IPS DF 19.7 (cell line): Measurements from ENCODE around the gene BIRC6.
A peak's percentile ranks its signal among the peaks of the same experiment; 100 is the strongest.
"Not testable (repeated sequence)": the region's sequence is repeated elsewhere in the genome, so short reads cannot be mapped to it uniquely, and the experiment has no call there.

ENCODE experiments used
- DNase-seq: peaks from one replicate; pipeline ENCODE4 v3.0.0-alpha.2; 2013; ENCODE audit warnings: low read depth, low spot score

Gene BIRC6

DNA sequence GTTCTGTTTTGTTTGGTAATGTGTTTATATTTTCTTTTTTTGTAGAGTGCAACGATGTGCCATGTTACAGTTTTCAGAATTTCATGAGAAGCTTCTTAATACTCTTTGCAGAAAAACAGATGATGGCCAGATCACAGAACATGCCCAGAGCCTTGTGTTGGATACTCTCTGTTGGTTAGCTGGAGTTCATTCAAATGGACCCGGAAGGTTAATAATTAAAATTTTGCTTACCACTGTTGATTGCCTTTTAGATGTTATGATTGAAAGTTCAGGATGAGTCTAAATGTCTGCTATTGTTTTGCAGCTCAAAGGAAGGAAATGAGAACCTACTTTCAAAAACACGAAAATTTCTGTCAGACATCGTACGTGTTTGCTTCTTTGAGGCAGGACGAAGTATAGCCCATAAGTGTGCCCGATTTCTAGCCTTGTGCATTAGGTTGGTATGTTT lies 85.2 kb downstream of the BIRC6 start:
- no peak for DNase-seq

DNA sequence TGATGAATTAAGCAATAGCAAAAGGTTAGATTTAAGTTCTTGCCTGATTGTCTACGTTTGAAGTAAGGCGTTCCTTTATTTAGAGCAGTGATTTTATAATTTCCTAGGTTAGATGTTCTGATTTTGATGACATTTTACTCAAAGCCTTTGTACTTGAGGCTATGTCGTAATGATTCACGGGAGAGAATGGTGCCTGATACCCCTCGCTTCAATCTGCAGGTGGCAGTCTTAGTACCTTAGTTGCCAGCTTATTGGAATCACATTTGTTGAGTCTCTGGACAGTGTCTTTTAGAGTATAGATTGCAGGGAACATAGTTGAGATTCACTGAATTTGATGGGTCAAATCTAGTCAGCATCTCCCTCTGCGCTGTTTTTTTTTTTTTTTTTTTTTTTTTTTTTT lies 89.5 kb downstream of the BIRC6 start:
- no peak for DNase-seq

DNA sequence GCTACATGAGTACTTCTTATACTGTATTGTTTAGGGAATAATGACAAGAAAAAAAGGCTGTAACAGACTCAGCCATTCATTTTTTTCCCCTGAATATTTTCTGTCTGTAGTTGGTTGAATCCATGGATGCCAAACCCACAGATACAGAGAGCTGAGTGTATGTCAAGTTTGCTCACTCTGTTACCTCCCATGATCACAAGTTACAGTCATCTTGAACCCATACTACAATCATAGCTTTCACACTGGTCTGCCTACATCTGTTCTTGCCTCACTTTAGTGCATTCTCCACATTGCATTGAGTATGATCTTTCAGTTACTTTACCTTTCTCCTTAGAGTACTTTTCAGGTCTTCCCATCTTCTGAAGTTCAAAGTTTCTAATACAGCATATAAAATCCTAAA lies 94.0 kb downstream of the BIRC6 start:
- DNase-seq = no peak

DNA sequence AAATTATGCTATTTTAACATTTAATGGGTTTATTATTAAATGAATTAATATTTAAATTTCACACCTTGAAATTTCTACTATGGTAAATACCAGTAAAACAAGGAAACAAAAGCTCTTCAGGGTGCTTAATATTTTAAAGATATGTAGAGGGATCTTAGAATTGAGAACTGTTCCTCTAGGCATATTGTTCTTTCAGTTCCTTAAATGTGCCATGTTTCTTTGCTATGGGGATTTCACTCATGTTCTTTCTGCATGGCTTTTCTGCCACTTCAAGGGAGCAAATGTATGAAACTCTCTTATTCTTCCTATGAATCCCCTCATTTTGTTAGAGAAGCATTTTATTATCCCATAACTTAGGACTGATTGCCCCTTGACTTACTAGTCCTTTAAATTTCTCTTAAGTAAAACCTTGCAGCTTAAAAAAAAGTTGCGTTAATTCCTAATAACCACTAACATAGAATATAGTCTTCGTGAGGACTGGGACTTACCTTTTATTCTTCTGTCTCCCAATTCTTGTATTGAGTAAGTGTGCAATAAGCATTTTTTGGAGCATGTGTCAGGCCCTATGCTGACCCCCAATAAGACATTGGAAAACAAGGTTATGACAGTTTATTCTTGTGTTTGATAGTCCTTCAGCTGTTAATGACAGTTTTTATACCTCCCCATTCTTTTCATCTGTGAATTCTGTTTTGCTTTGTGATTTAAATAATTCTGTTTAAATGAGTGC lies 95.7 kb downstream of the BIRC6 start:
- no peak for DNase-seq

DNA sequence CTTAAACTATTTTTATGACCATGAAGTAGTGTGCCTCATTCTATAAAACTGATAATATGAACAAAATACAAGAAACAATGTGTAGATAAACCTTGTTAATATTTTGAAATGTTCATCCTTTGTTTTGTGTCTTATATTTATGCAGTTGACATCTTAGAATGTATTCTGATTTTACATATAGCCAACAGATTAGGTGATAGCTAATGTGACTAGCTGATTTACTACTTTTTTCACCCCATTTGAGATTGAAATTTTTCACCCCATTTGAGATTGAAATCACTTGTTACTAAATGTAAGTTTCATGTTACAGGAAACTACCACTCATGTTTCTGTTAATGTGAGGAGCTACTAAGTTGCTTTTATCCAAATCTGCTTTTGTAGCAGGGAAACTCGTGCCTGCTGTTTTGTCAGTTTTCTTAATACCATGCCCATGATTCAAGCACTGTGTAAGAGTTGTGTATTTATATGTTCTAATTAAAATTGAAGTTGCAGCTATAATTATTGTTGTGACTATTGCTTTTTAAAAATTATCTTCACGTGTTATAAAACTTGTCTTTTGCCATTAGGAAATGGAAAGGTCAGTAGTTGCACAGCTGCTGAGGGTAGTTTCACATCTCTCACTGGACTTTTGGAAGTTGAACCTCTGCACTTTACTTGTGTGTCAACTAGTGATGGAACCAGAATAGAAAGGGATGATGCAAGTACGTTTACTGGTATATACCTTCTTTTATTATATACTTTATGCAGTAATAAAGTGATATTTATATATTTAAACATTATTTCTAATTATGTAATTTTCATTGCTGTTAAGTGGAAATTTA lies 96.6 kb downstream of the BIRC6 start:
- no peak for DNase-seq

DNA sequence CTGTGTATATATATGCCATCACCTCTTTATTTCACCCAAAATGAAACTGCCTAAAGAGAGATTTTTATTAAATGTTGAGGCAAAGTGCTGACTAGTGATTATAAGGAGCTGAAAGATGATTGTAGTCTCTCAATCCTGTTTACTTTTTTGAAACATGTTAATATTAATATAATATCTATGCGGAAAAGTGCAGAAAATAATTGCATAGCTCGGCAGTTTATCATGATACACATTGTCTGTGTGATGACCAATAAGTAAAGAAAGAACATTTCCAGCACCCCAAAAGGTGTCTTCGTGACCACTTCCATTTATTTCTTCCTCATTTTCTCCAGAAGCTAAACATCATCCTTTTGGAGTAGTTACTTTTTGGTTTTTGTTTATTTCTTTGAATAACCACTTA lies 99.0 kb downstream of the BIRC6 start:
- DNase-seq = no peak

DNA sequence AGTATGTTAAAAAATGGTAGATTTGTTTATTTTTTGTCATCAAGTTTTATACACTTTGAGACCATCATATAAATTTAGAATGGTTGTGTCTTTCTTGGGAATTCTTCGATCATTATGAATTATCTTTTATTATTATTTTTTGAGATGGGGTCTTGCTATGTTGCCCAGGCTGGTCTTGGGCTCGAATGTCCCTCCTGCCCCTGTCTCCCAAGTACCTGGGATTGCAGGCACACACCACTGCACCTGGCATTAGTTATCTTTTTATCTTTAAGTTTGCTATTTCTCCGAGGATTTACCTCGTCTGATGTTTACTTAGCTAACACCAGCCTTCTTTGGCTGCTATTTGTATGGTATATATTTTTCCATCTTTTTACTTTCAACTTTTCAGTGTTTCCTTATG lies 100.0 kb downstream of the BIRC6 start:
- no peak for DNase-seq

DNA sequence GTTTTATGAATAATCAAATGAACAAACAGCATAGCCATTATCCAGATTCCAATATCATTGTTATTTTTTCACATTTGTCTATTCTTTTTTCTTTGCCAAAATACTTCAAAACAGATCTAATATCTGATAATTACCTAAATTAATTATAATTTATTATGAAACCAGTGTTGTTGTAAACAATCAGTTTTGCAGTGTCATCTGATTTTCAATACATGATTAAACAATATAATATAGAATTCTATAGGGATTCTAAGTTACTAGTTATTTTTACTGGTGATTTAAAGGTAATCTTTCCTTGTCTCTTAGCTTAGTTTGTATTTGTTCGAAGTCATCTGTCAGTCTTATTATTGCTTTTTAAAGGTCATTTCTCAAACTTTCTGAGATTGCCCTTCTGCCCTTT lies 101.0 kb downstream of the BIRC6 start:
- no peak for DNase-seq

DNA sequence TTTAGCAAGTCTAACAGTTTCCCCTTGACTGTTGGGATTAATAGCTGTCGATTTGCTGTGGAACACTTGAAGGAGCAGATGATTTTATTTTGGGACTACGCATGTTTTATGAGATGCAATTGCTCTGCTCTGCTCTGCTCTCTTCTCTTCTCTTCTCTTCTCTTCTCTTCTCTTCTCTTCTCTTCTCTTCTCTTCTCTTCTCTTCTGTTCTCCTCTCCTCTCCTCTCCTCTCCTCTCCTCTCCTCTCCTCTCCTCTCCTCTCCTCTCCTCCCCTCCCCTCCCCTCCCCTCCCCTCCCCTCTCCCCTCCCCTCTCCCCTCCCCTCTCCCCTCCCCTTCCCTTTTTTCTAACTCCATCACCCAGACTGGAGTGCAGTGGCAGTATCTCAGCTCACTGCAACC lies 104.0 kb downstream of the BIRC6 start:
- DNase-seq = not testable (repeated sequence)

DNA sequence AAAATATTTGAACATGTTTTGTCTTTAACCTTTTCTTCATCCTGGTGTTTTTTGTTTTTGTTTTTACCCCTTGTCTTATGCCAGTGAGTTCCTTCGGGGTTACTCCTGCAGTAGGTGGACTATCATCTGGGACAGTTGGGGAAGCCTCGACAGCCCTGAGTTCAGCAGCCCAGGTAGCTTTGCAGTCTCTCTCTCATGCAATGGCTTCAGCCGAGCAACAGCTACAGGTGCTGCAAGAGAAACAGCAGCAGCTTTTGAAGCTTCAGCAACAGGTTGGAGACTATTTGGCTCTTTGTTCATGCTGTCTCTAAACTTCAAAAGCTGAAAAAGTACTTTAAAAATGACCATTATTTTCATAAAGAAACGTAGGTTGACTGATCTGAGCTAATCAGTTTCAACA lies 106.3 kb downstream of the BIRC6 start:
- DNase-seq = no peak

DNA sequence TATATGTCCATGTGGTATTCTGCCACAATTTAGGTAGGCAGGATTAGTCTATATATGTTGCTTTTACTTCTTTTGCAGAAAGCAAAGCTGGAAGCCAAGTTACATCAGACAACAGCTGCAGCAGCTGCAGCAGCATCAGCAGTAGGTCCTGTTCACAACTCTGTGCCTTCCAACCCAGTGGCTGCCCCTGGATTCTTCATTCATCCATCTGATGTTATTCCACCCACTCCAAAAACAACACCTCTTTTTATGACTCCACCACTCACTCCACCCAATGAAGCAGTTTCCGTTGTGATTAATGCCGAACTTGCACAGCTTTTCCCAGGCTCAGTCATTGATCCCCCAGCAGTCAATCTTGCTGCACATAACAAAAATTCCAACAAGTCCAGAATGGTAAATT lies 107.6 kb downstream of the BIRC6 start:
- no peak for DNase-seq

DNA sequence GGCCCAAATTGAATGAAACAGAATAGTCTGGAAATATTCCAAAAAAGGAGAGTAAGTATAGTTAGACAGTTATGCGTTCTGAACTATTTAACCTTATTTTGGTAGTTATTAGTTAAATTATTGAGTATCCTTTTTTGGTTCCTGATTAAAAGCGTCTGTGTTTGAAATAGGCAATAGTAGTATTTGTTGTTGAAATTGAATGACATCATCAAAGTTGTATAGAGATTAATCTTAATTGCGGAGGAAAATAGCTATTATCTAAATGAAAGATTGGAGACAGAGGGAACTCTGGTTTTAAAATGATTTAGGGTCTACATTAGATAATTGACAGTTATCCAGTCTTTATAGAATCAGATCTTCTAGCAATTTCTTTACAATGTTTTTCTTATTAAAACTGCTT lies 115.8 kb downstream of the BIRC6 start:
- no peak for DNase-seq

DNA sequence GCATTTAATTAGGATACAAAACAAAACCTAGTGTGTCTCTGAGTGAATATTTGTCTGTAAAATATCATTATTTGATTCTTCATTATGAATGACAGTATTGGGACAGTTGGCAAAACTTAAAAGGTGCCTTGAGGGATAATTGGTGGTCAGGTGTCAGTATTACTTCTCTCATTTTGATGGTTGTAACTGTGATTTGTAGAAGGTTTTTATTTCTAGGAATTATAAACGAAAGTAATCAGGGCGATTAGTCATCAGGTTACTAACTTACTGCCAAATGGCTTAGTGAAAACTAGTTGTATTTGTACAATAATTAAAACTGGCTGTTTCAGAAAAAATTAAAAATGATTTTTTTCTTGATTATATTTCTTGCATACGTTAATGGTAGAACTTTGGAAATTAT lies 117.6 kb downstream of the BIRC6 start:
- DNase-seq = no peak

DNA sequence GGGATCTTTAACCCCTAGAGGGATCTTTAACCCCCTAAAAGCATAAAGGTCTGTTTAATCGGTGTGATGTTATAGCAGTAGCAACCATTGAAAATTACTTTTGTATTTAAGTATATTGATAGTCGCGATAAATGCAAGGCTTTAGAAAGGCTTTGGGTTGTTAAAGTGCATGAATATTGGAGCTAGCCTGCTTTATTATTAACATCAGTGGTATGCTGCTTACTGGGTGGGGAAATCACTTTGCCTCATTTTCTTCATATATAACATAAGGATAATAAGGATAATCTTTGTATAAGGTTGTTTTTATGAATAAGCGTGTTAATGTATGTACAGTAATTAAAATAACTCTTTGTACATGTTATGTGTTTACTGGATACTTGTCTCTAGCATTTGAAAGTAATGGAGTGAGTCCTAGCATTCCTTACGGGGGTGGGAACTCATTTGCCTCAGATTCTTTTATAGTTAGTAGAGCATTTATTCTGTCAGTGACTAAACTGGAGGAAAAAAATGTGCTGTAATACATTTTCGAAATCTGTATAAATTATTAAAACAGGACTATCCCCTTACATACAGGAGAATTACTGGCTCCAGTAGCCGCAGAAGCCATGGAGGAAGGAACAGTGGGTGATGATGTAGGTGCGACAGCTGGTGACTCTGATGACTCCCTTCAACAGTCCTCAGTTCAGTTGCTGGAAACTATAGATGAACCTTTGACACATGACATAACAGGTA lies 122.2 kb downstream of the BIRC6 start:
- no peak for DNase-seq

DNA sequence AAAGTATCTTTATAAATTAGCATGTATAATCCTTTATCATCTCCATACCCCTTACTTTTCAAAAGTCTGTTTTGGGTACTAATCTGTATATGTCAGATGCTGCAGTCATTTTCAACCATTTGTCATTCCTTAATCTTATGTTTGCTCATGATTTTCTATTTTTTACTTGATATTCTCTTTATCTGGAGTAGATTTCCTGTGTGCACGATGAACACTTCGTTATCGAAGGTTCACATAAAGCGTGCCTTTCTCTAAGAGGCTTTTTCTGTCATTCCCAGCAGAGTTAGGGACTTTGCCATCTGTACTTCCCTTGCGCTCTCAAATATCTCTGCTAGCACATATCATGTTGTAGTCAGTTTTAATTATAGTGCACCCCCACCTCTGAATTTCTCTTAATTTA lies 123.2 kb downstream of the BIRC6 start:
- no peak for DNase-seq

DNA sequence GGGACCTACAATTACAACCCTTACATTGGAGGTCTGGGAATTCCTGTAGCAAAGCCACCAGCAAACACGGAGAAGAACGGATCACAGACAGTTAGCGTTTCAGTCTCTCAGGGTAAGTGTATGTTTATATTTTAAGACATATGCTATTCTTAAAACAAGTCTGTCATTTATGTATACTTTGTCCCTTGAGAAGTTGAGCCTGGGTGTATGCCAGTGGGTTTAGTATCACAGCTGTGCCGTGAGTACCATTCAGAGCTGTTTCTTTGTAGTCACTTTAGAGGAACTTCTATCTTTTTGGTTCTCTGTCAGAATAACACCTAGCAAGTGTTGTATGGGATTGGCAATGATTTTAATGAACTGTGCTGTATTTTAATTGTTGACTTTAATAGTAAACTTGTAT lies 125.6 kb downstream of the BIRC6 start:
- no peak for DNase-seq

DNA sequence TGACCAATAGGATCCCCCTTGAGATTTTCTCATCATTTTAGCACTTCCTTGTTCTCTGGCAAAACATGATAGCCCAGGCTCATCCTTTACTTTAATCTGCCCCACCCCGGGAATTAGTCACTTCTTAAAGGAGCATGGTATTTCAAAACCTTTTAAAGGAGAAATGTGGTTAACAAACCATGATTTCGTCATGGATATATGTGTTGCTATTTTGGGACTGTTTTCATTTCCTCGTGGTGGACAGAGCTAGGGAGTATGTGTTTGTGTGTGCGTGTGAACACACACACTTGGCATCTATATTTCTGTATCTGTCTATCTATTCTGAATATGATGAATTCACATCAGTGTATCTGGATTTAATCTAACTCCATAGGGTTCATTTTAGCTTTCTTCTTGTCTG lies 128.1 kb downstream of the BIRC6 start:
- DNase-seq = no peak

DNA sequence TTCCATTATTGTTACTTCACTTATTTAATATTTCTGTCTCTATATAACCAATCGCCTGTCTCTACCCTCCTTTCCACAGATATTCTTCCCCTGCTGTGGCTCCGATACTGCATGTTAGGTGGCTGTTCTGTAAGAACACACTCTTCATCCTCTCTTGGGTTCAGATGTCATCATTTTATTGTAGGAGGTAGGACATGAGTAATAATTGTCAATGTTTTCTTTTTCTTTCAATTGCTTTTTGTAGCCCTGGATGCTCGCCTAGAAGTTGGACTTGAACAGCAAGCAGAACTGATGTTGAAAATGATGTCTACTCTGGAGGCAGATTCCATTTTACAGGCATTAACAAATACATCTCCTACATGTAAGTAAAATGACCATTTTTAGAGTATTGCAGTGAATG lies 128.6 kb downstream of the BIRC6 start:
- DNase-seq = no peak

DNA sequence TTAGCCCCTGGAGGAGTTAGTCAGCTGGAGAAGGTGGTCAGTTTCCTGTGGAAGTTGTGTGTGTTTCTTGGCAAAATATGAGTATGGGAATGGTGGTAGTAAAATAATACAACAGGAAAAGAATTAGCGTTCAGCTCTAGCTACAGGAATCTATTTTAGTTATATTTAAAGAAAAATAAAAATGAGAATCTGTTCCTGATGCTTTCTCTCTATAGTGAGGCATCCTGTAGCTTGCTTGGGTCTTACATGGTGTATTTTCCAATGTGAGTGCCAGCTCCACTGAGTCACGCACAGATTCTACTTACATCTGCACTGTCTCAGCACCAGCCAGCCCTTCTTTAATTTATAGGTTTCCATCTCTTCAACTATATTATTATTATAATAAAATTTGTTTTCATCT lies 132.2 kb downstream of the BIRC6 start:
- DNase-seq = no peak

DNA sequence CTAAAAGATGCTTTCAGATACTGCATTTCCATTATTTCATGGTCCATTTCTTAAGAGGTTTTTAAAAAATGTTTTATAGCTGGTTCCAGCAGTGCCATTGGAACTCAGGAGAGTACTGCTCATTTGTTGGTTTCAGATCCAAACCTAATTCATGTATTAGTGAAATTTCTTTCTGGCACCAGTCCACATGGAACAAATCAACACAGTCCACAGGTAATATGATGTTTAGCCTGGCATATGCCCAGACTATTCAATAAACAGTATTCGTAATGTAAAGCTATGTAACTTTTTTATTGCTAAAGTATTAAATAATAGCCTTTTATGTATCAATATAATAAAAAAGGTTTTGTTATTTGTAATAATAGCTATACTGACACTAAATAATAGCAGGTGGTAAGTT lies 134.5 kb downstream of the BIRC6 start:
- DNase-seq = no peak

DNA sequence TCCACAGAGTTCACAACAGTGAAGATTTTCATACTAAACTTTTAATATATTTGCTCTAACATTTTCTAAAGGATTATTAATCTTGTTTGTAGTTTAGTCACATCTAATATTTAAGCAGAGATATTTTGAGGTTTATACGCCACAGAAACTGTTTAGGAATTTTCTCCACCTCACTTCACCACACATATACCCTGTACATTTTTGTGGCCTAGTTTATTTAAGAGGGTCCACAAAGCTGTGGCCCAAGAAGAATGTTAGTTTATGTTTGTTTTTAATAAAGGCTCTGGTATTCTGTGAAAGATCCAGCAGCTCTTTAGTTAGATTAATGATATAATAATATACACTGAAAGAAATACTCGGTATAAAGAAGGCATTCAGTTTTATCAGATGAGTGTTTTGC lies 138.3 kb downstream of the BIRC6 start:
- no peak for DNase-seq

DNA sequence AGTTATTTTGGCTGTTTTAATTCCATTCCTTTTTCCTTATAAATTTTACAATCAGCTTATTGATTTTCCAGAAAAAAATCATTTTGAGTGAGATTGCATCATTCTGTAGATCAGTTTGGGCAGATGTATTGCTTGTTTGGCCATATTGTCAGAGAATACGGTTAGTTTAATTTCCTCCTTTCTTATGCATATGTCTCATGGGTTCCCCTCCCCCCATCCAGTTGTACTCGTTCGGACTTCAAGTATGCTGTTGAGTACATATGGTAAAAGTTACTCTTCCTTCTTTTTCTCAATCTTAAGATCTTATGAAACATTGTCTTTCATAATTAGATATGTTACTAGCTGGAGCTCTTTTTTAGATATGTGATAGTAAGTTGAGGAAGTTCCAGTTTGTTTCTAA lies 139.8 kb downstream of the BIRC6 start:
- peak; percentile 2 for DNase-seq

DNA sequence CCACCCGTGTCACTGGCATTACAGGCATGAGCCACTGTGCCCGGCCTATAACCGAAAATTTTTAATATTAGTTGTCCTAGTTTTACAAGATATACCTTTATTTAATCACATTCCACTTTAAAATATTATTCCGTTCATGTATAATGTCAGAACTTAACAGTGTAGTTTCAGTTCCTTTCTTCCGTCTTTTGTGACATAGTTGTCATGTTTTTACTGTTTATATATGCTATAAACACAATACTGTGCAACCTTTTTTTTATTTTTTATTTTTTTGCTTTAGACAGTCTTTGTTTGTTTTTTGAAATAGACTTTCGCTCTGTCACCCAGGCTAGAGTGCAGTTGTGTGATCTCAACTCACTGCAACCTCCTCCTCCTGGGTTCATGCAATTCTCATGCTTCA lies 141.5 kb downstream of the BIRC6 start:
- DNase-seq = no peak
